Immature natural killer cell (primary cell): Measurements from ENCODE around the gene CPED1. TPM values are rescaled to one million over a fixed set of nuclear protein-coding genes. Genes with fewer than 3 reads are reported as not detected.

ENCODE experiments used
- DNase-seq, 3 donors: peaks; one replicate each; pipeline ENCODE4 v3.0.0; 2022; ENCODE audit warnings: mixed read lengths in 1 of 3
- H3K27ac Mint-ChIP-seq, 6 donors: one replicate each; pipeline ENCODE4 v1.8.0; 2020; ENCODE audit warnings: mixed read lengths in 6 of 6, mild to moderate bottlenecking in 5 of 6, inconsistent platforms in 4 of 6, moderate library complexity in 3 of 6
- H3K27me3 Mint-ChIP-seq, 3 donors: one replicate each; pipeline ENCODE4 v1.8.0; 2020 to 2021; ENCODE audit warnings: low read depth in 3 of 3, mild to moderate bottlenecking in 3 of 3, mixed read lengths in 3 of 3, moderate library complexity in 3 of 3, inconsistent platforms in 1 of 3
- H3K36me3 Mint-ChIP-seq, 3 donors: one replicate each; pipeline ENCODE4 v1.8.0; 2020; ENCODE audit warnings: mixed read lengths in 3 of 3, inconsistent platforms in 2 of 3, mild to moderate bottlenecking in 2 of 3
- H3K4me1 Mint-ChIP-seq, 2 donors: one replicate each; pipeline ENCODE4 v1.8.0; 2020; ENCODE audit warnings: inconsistent platforms in 2 of 2, mild to moderate bottlenecking in 2 of 2, mixed read lengths in 2 of 2, moderate library complexity in 1 of 2
- H3K4me3 Mint-ChIP-seq, 5 donors: one replicate each; pipeline ENCODE4 v1.8.0; 2020; ENCODE audit warnings: mild to moderate bottlenecking in 5 of 5, mixed read lengths in 5 of 5, inconsistent platforms in 3 of 5, moderate library complexity in 3 of 5
- H3K9me3 Mint-ChIP-seq, 6 donors: one replicate each; pipeline ENCODE4 v1.8.0; 2020; ENCODE audit warnings: mild to moderate bottlenecking in 6 of 6, mixed read lengths in 6 of 6, inconsistent platforms in 4 of 6, moderate library complexity in 3 of 6
- polyA plus RNA-seq, 3 donors: library from polyadenylated mRNA; unstranded; fragments of 300-500 nt; fragmentation: Illumina TruSeq; gene quantifications; one replicate each; pipeline ENCODE4 v1.2.3, GENCODE V29; 2021

CPED1 gene
- polyA plus RNA-seq, result 1 to 10 TPM in 2 of 3 donors, not detected in 1; 1.3 to 2.2 TPM

DNA sequence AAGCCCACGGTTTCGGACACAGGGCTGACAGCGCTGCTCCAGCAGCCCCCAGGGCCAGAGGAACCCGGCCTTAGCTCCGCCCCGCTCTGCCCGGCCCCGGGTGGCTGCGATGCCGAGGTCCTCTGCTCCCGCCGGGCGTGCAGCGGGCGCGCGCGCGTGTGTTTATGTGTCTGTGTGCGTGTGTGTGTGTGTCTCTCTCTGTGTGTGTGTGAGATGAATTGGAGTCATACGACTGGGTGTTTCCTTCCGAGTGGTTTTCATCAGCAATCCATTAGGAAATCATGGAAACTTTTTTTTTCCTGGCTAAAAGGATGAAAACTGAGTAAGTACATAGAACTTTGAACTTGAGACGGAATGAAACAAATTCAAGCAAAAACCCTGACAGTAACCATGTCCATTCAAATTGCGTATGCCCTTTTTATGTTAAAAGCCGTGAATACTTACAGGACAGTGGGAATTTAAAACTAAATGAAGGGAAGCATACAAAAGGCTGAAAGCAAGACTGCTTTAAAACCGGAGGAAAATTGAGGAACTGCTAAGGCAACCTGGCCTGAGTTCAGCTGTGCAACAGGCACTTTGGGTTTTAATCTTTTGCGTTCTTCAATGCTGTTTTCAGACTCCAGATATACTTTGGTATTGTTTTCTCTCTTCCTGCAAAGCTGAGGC is at the start of gene CPED1:
Gene CPED1, plus strand, starts transcription at position 121 of the 666 bp plus-strand sequence. CDS start 911 bp downstream, outside the sequence.
- Mint-ChIP-seq H3K36me3 (no peaks in the 10 kb centered on the region), H3K4me3 (peak within 1 kb of the TSS; percentile 74 to 84 (median 79)), H3K4me1 (peaks cover 14 to 22% of the 10 kb centered on the region in 2 donors), H3K27ac (peak within 1 kb of the TSS in 2 of 6 donors; percentile 12 to 15), H3K9me3 (no peaks in the 10 kb centered on the region), H3K27me3 (peaks cover 0 to 36% (median 8%) of the 10 kb centered on the region in 3 donors)
- DNase-seq, result peak; percentile 21 to 26 (median 22)

DNA sequence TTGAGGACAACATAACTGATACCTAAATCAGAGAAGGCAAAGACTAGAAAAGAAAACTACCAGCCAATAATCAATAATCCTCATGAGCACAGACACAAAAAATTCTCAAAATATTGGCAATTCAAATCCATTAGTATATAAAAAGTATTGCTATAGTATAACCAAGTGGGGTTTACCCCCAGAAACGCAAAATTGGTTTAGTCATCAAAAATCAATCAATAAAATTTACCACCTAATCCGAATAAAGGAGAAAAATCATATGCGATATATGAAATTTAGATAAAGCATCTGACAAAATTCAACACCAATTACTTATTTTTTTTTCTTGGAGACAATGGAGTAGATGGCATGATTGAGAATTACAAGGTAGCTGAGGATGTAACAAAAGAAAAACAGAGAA is 49.2 kb upstream of the CPED1 start:
- Mint-ChIP-seq H3K4me1 (no peaks in the 10 kb centered on the region), H3K27me3 (peaks cover 0 to 4% (median 4%) of the 10 kb centered on the region in 3 donors), H3K27ac (no peak overlapping the region), H3K4me3 (no peak overlapping the region), H3K9me3 (no peaks in the 10 kb centered on the region), H3K36me3 (no peaks in the 10 kb centered on the region)
- DNase-seq, result no peak

DNA sequence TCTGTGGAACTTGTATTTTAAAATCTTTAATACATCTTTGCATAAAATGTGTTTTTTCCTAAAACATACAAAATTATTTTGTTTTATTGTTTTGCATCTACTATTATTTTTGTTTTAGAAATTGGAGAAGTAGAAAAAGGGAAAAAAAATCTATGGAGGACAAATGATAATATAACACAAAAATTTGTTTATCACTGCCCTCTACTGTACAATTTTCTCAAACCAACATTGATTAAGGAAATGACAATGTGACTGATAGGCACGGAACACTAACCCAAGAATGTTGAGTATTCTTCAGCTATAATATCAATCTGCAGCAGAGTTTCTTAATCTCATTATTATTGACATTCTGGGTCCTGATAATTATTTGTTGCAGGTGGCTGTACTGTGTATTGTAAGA is 47.4 kb upstream of the CPED1 start:
- H3K27me3 Mint-ChIP-seq, result peaks cover 0 to 7% (median 4%) of the 10 kb centered on the region in 3 donors
- H3K4me3 Mint-ChIP-seq, result no peak overlapping the region
- H3K27ac Mint-ChIP-seq, result no peak overlapping the region
- no peaks in the 10 kb centered on the region for H3K36me3 Mint-ChIP-seq
- no peaks in the 10 kb centered on the region for H3K9me3 Mint-ChIP-seq
- H3K4me1 Mint-ChIP-seq, result no peaks in the 10 kb centered on the region
- no peak for DNase-seq

DNA sequence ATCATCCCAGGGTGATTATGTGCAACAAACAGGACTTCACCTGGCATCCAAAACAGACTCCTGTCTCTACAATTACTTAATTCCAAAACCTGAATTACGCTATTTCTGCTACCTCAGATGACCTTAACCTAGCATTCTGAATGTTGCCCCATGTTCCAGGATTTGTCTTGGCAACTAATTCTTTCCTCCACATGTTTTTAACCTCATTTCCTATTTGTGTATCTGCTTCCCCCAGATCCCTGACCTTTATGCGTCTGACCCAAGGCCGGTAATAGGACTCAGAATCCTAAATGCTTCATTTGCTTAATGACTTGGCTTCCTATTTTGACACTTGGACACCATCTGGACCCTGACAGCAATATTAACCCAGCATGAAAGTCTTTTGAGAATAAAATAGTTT is 46.7 kb upstream of the CPED1 start:
- H3K27me3 Mint-ChIP-seq, result peaks cover 0 to 7% (median 4%) of the 10 kb centered on the region in 3 donors
- H3K4me3 Mint-ChIP-seq, result no peak overlapping the region
- no peaks in the 10 kb centered on the region for H3K9me3 Mint-ChIP-seq
- no peak for DNase-seq
- H3K36me3 Mint-ChIP-seq, result no peaks in the 10 kb centered on the region
- no peak overlapping the region for H3K27ac Mint-ChIP-seq
- no peaks in the 10 kb centered on the region for H3K4me1 Mint-ChIP-seq

DNA sequence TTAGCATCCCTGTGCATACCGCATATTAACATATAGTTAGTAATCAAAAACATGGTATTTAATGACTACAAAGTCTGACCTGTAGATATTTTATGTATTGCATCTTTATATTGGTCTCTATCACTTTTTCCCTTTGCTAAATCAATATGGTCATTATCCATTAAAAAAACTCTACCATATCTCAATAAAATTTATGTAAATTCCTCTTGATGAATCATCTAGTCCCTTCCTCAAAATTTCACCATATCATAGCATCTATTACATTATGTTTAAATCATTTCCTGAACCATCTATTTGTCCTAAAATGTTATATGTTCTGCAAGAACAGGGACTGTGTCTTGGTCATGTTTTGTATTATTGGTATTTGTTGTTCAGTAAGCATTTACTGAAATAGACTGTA is 45.6 kb upstream of the CPED1 start:
- no peaks in the 10 kb centered on the region for H3K36me3 Mint-ChIP-seq
- no peaks in the 10 kb centered on the region for H3K4me1 Mint-ChIP-seq
- peaks cover 0 to 5% (median 4%) of the 10 kb centered on the region in 3 donors for H3K27me3 Mint-ChIP-seq
- no peak overlapping the region for H3K4me3 Mint-ChIP-seq
- H3K27ac Mint-ChIP-seq, result no peak overlapping the region
- DNase-seq, result no peak
- H3K9me3 Mint-ChIP-seq, result no peaks in the 10 kb centered on the region

DNA sequence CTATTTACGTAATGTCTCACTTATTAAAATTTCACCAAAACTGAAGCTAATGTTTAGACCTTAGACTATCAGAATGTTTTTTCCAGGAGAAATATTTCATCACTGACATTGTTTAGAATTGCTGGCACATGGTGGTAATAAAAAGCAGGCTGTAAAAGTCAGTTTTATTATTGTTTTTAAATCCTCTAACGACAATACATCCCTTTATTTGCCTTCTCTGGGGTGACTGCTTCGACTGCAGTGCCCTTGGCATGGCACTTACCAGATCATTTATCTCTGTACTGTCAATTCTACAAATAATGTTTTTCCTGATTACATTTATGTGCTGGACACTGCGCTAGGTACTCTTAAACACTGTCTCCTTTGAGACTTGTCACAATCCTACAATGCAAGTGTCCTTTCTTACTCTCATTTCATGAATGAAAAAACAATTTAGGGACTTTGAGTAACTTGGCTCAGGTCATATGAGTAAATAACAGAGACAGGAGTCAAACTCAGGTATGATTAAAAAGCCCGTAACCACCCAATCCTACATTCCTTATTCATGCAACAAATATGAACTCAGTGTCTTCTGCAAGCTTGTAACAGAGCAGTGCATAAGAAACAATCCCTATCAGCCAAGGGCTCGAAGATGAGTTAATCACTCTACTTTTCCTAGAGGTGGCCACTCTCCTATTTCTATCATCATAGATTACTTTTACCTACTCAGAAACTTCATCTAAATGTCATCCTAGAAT is 43.5 kb upstream of the CPED1 start:
- Mint-ChIP-seq H3K4me1 (peaks cover 9 to 11% of the 10 kb centered on the region in 2 donors), H3K27ac (no peak overlapping the region), H3K27me3 (peaks cover 1 to 9% (median 5%) of the 10 kb centered on the region in 3 donors), H3K9me3 (peaks cover 0 to 2% (median 0%) of the 10 kb centered on the region in 6 donors), H3K4me3 (no peak overlapping the region), H3K36me3 (no peaks in the 10 kb centered on the region)
- DNase-seq, result no peak

DNA sequence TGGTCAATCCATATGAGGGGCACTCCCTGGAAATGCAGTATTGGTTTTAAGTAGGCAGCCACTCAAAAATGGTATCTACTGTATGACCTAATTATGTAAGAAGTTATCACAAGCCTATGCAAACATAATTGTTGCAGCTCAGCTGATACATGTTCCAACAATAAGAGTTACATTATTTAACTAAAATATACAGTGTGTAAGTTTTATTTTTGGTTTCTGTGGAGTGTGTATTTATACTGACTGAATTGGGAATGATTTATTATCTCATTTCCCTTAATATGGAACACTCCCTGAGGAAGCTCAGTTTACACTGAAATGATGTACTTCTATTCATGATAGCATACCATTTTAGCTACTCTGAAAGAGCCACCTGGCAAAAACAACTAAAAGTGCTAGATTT is 40.5 kb upstream of the CPED1 start:
- Mint-ChIP-seq H3K4me1 (peaks cover 25 to 33% of the 10 kb centered on the region in 2 donors), H3K9me3 (peaks cover 0 to 2% (median 0%) of the 10 kb centered on the region in 6 donors), H3K27ac (no peak overlapping the region), H3K27me3 (peaks cover 13 to 18% (median 16%) of the 10 kb centered on the region in 3 donors), H3K4me3 (peak overlapping the region in 1 of 5 donors; percentile 64), H3K36me3 (peaks cover 0 to under 1% (median 0%) of the 10 kb centered on the region in 3 donors)
- no peak for DNase-seq

DNA sequence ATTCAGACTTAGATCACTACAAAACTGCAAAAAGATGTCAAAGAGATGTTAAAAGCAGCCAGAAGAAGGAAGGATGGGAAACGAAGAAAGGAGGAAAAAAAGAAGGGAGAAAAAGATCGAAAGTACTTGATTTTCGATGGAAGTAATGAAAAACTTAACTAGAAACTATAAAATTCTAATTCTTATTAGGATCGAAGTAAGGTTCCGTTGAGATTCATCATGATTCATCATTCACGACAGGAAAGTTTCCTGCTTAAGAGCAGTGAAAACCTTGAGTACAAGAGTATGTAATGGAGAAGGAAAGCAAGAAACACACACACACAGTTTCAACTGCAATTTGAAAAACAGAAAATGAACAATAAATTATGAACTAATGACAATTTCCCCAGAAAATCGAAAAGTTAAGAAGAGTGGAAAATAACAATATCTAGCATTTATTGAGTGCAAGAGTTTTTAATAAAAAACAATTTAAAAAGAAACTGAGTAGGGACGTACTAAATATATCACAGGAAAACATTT is 39.1 kb upstream of the CPED1 start:
- H3K4me1 Mint-ChIP-seq, result peaks cover 28 to 36% of the 10 kb centered on the region in 2 donors
- peak overlapping the region; percentile 91 to 99 (median 97) for H3K4me3 Mint-ChIP-seq
- peak overlapping the region in 5 of 6 donors; percentile 98 to 99 (median 98) for H3K27ac Mint-ChIP-seq
- peaks cover 0 to 3% (median 0%) of the 10 kb centered on the region in 3 donors for H3K36me3 Mint-ChIP-seq
- H3K27me3 Mint-ChIP-seq, result peaks cover 13 to 18% (median 16%) of the 10 kb centered on the region in 3 donors
- H3K9me3 Mint-ChIP-seq, result peaks cover 0 to 2% (median 0%) of the 10 kb centered on the region in 6 donors
- DNase-seq, result no peak

DNA sequence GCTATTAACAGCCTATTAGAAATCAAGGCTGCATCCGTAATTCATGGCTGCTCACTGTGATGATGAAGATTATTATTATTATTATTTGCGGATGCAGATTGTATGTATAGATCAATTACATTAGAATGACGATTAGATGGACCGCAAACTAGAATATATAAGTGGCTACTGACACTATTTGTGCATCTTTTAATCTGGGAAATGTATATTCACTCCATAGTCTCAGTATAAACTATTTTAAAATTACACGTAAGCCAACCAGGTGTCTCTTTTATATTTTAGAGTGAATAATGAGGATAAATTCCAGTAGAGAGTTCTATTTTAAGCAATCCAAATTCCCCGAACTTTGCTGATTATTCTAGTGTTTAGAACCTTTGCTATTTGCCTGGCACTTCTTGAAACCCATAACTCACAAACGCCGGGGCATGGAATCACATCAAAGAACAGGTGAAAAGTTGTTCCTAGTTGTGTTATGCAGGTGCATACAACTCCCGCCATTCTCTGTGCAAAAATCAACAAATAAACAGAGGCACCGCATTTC is 38.4 kb upstream of the CPED1 start:
- peaks cover 28 to 36% of the 10 kb centered on the region in 2 donors for H3K4me1 Mint-ChIP-seq
- peaks cover 0 to 2% (median 0%) of the 10 kb centered on the region in 6 donors for H3K9me3 Mint-ChIP-seq
- peak overlapping the region; percentile 91 to 99 (median 97) for H3K4me3 Mint-ChIP-seq
- peaks cover 13 to 16% (median 16%) of the 10 kb centered on the region in 3 donors for H3K27me3 Mint-ChIP-seq
- H3K36me3 Mint-ChIP-seq, result peaks cover 0 to 3% (median 3%) of the 10 kb centered on the region in 3 donors
- H3K27ac Mint-ChIP-seq, result peak overlapping the region; percentile 98 to 99 (median 98)
- no peak for DNase-seq

DNA sequence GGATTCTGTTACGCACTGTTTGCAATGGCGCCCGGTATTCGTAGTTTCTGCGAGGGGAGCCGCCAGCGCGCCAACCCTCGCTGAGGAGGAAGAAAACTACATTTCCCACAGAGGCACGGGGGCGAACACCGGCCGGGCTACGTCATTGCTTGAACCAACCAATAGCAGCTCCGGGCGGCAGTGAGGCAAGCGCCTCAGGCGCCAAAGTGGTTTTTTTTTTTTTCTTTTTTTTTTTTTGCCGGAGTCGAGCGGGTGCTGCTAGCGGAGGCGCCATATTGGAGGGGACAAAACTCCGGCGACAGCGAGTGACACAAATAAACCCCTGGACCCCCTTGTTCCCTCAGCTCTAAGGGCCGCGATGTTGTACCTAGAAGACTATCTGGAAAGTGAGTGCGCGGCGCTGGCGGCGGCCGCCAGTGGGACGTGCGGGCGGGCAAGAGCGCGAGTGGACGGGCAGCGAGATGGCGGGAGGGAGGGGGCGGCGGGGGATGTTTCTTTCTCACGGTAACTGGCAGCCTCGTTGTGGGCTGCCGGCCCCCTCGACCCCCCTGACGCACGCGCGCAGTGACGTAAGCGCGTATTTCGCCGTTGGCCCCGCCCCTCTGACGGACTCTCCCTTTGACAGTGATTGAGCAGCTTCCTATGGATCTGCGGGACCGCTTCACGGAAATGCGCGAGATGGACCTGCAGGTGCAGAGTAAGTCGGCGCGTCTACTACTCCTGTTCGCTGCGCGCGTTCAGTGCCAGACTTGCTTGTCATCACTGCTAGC is 37.8 kb upstream of the CPED1 start, which contains the start of gene ING3:
Gene ING3, plus strand, starts transcription at position 239 of the 770 bp plus-strand sequence. Its CDS starts 120 bp downstream, at position 359.
- Mint-ChIP-seq H3K4me1 (peaks cover 28 to 40% of the 10 kb centered on the region in 2 donors), H3K27me3 (peaks cover 13 to 16% (median 14%) of the 10 kb centered on the region in 3 donors), H3K4me3 (peak within 1 kb of the TSS; percentile 91 to 99 (median 97)), H3K36me3 (peaks cover 4 to 6% (median 6%) of the 10 kb centered on the region in 3 donors), H3K27ac (peak within 1 kb of the TSS; percentile 98 to 99 (median 98)), H3K9me3 (peaks cover 0 to 2% (median 0%) of the 10 kb centered on the region in 6 donors)
- peak; percentile 98 for DNase-seq

DNA sequence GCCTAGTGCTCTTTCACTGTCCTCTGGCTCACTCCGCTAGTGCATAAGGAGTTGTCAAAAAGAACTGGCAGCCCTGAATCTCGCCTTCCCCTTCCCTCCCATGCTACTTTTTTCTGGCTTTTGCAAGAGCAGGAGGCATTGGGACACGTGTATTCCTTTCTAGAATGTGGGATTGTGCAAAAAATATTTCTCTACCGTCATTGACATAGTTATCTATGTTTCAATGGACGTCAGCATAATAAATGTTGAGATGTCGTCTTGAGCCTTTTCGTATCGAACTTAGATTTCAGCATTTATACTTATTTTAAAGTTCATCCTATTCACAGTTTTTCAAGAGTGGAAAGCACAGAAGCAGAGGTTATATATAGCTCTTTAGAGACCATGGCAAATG is 37.2 kb upstream of the CPED1 start:
- Mint-ChIP-seq H3K27ac (peak overlapping the region; percentile 98 to 99 (median 98)), H3K4me1 (peaks cover 28 to 41% of the 10 kb centered on the region in 2 donors), H3K4me3 (peak overlapping the region; percentile 91 to 99 (median 97)), H3K36me3 (peaks cover 8 to 11% (median 9%) of the 10 kb centered on the region in 3 donors), H3K27me3 (peaks cover 13 to 16% (median 14%) of the 10 kb centered on the region in 3 donors), H3K9me3 (peaks cover 0 to 2% (median 0%) of the 10 kb centered on the region in 6 donors)
- no peak for DNase-seq

DNA sequence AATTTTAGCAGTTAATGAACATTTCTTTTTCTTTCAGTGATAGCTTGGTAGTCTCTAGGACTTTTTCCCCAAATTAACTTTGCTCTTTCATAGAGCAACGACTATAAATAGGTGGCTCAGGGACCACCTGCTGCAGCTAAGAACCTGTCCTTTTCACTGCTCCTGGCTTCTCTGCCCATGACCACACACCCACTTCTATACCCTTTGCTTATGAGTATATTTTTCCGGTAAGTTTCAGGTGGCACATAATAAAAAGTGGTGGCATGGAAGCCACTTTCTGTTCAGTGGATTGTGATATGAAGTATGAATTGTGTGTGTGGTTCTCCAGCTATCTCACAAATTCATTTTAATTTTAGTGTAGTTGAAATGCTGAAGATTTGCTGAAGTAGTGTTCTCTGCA is 36.7 kb upstream of the CPED1 start:
- H3K36me3 Mint-ChIP-seq, result peaks cover 9 to 13% (median 11%) of the 10 kb centered on the region in 3 donors

More for the DNA sequence above, 36.7 kb upstream of the CPED1 start:
- peaks cover 28 to 41% of the 10 kb centered on the region in 2 donors for H3K4me1 Mint-ChIP-seq
- peaks cover 13 to 16% (median 14%) of the 10 kb centered on the region in 3 donors for H3K27me3 Mint-ChIP-seq
- H3K9me3 Mint-ChIP-seq, result peaks cover 0 to 2% (median 0%) of the 10 kb centered on the region in 6 donors
- peak overlapping the region; percentile 98 to 99 (median 98) for H3K27ac Mint-ChIP-seq
- H3K4me3 Mint-ChIP-seq, result peak overlapping the region; percentile 91 to 99 (median 97)
- DNase-seq, result no peak
